Ramos (cell line): ENCODE data around the gene BBS9.

ENCODE experiments used
- in situ Hi-C: fragments of 300-500 bp; cut with MboI; formaldehyde crosslinking; loops from one replicate; pipeline ENCODE4 v1.14.3; 2022; ENCODE audit warnings: low sequenced_read_pairs; ENCODE audit not compliant: unreplicated experiment

Gene BBS9

DNA sequence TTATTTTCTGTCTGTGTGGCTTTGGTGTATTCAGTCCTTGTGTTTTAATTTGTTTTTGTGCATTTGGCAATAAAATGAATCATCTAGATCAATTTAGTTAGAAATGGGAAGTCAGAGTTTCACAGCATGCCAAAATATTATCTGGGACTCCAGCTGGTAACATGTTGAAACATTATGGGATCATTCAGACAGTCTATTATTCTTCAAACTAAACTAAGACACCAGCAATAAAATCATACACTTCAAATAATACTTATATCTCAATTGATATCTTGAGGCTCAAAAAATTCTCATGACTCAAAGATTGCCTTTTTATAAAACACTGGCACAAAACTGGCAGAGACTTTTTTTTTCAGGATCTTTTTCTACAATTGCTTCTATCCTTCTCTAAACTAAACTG lies 14.4 kb upstream of the BBS9 start:
- in situ Hi-C loops: no loop called here

DNA sequence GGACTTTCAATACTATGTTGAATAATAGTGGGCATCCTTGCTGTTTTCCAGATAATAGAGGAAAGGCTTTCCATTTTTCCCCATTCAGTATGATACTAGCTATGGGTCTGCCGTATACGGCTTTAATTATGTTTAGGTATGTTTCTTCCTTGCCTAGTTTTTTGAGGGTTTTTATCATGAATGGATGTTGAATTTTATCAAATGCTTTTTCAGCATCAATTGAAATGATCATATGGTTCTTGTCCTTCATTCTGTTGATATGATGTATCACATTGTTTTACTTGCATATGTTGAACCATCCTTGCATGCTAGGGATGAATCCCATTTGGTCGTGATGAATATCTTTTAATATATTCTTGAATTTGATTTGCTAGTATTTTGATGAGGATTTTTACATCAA lies 11.0 kb upstream of the BBS9 start:
- in situ Hi-C loops: no loop called here

DNA sequence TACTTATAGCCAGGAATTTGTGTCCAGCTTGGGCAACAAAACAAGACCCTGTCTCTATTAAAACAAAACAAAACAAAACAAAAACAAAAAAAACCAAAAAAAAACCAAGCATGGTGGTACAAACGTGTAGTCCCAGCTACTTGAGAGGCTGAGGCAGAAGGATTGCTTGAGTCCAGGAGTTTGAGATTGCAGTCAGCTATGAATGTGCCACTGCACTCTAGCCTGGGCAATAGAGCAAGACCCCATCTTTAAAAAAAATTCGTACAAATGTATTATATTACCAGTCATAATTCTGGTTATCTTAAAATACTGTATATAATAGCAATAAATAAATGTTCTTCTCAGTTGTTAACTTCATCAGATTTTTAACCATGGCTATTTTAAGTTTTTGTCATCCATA lies 2.3 kb upstream of the BBS9 start:
- in situ Hi-C loops: no loop called here

DNA sequence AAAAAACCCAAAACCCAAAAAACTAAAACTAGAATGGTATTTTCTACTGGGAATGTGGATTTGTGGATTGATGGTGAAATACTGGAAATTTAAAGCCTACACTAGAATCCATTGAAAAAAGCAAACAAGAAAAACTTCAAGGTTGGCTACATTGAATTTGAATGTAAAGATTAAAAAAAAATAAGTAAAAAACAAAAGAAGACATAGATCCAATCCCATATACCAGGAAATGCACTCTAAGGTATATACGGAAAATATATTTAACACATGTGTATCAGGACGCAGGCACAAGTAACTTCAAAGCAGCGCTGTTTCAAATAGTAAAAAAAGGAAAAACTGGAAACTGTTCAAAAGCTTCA lies 754 bp upstream of the BBS9 start:
- in situ Hi-C loops: no loop called here

DNA sequence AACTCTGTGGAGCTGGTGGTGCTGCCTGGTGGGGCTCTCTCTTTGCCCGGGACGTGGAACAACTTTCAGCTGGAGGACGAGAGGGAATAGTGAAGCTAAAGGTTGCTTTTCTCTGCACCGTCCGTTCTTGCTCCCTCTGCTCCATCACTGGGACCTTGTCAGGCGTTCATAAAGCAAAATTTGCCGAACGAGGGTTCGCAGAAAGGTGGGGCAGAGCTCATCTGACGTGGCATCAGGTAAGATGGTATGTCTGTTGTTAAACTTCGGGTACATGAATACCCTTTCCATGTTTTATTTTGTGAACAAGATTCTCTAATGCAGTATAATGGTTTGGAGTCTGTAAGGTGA lies 416 bp downstream of the BBS9 start:
- in situ Hi-C loops: no loop called here

DNA sequence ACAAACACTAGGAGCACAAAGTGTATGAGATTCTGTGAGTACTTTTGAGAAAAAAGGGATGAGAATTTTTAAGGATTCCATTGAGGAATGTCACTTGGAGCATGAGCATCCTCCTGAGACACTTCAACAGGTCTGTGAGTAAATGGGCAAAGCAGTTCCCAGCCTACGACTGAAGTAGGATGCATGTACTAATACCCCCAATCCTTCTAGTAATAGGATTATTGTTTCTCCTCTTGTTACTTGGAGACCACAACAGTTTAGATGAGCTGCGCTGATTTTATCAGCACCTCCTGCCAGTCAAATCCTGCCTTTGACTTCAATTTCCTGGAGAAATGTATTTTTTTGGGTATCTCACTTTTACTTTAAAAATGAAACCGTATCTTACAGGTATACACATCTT lies 820 bp downstream of the BBS9 start:
- in situ Hi-C loops: no loop called here

DNA sequence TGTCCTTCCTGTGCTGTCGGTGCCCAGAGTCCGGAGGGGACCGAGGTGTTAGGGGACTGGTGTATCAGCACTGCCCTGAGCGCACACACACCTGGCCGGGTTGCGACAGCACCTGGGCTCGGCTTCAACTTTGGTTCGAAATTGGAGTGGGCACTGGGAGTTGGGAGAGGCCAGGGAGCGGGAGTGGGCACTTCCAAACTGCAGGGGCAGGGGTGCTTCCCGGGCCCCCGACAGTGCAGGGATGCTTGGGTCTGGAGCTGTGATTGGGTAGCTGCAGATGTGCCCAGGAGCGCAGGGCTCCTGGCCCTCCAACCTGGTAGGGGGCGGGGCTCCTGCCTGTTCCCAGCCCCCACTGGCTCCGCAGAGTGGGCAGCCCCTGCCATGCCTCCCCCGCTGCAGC lies 7.7 kb downstream of the BBS9 start:
- in situ Hi-C loops: no loop called here

DNA sequence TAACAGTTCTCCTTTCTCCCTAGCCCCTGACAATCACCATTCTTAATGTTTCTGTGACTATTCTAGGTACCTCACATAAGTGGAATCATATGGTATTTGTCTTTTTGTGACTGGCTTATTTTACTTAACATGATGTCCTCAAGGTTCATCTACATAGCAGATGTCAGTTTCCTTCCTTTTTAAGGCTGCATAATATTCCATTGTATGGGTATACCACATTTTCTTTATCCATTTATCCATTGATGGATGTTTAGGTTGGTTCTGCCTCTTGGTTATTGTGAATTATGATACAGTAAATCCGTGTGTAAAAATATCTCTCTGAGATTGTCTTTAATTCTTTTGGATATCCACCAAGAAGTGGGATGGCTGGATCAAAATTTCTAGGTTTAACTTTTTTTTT lies 13.2 kb downstream of the BBS9 start:
- in situ Hi-C loops: no loop called here

DNA sequence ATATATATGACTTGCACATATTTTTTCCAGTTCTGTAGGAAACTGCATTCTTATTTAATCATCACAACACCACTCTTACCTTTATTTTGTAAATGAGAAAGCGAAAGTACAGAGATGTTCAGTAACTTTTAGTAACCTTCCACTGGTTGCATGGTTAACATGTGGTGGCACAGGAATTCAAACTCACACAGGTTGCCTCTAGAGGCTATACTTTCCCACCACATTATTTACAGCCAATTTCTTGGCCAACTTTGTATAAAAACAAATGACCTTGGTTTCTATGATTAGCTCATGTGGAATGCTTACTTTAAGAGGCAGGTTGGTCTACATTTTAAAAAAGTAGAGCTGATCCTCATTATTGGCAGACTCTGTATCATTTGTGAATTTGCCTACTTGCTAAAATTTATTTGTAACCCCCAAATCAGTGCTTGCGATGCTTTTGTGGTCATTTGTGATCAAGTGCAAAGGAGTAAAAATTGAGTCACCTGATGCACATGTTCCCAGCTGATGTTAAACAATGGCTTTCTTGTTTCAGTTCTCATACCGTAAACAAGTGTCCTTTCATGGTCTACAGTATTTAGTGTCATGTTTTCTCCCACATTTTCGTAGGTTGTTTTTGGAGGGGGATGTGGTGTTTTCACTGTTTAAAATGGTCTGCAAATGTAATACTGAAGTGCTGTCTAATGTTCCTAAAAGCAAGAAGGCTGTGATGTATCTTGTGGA lies 14.8 kb downstream of the BBS9 start:
- in situ Hi-C loops: no loop called here

DNA sequence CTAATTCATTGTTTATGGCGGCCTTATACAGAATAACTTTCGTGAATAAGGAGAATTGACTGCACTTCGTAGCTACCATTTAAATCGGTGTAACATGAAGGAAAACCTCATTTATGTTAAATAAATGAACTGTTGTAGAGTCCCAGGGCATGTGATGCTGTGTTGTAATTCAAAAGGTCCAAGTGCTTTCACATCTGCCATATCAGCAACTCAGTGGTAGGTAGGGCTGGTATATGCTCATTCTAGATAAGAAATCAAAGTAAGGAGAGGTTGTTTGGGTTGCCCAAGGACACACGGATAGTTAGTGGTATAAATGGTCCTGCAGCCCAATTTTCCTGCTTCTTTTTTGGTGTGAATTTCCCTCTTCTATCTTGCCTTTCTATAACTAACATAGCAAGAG lies 15.8 kb downstream of the BBS9 start:
- in situ Hi-C loops: no loop called here

DNA sequence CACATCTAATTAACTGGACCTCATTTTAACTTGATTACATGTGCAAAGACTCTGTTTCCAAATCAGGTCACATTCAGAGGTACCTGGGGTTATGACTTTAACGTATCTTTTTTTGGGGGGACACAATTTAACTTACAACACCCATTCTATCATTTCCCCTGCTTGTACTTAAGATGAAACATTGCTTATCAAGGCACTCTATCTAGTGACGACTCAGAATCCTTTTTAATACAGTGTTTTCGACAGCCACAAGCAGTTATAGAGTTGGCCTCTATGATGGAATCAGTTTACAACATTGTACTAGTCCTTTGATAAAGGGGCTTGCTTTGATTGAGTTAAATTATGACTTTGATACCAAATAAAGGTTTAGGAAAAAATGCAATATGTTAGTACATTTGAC lies 22.7 kb downstream of the BBS9 start:
- in situ Hi-C loops: no loop called here

DNA sequence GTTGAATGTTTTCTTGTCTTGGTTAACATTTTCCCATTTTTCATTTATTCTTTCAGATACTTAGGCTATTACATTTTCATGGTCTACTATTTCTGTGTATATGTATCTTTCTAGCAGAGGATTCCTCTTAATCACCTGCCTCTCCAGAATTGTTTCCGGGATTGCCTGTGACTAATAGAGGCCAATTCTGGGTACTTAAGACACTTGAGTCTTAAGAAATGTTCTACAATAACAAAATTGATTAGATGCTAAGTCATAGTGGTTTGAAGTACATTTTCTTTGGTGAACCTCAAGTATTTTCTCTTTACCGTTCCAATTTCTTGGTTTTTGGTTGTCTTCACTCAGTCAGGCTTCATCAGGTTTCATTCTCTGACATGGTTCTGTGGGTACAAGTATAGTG lies 26.4 kb downstream of the BBS9 start:
- in situ Hi-C loops: no loop called here

DNA sequence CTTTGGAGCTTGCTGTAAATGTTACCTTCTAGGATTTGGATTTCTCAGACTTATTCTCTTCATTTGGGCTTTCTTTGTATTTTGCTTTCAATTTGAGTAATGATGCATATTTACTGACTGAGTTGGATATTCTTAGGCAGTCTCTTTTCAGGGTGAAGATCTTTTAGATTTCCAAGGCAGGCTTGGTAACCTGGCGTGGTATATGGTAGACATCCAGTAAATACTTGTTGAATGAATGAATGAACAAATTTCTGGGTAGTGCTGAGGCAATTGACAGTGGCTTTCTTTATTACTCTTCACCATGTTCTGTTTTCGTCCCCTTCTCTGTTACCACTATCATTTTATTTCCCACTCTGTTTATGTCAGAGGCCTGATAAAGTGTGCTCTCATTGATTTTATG lies 27.1 kb downstream of the BBS9 start:
- in situ Hi-C loops: no loop called here

DNA sequence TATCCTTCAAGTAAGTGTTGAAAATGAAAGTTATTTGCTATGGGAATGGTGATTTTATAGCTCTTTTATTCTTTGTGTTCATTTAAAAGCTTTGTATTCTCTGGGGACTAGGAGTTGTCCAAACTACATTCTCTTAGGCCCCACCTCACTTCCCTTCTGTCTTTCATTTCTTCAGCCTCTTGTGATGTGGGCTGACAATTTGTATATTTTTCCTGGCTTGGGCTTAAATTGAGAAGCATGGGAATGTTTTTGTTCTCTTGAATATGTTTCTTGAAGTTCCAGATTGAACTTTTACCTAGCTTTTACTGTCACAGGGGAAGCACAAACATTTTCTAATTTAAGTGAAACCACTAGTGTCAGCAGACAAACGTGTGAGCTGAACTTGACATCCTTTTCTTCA lies 27.9 kb downstream of the BBS9 start:
- in situ Hi-C loops: no loop called here

DNA sequence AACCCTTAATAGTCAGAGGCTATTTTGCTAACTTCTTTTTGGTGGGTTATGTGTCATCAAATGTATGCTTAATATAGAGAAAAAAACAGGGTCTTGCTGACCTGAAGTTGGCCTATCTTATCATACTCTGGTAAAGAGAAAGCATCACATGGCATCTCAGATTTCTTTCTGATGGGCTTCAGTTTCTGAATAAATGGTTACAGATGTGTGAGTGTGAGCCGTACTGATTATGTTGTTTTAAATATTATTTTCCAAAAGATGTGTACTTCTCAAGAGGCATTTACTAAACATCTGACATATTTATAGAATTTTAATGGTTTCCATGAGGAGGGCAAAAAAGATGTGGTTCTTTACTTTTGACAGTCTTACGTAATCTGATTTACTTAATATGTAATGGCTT lies 28.4 kb downstream of the BBS9 start:
- in situ Hi-C loops: no loop called here

DNA sequence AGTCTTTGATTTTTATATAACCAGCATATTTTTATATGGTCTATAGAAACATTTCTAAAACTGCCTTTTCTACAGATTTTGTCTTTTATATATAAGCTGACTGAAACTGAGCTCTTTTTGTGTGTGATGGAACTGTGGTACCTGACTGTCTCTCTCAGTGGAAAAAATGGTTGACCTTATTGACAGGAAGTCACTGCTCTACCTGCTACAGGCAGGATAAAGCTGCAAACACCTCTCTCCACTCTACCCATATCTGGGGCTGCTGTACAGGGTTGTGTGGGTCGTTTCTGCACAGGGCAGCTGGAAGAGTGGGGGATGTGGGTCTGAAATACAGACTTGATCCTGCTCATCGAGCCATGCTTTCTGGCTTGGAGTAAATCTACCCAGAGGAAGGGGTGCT lies 48.5 kb downstream of the BBS9 start:
- in situ Hi-C loops: loop anchor here (25.0 kb wide), 1 partner anchor 734 kb away; the partner anchor contains the start of gene BMPER

DNA sequence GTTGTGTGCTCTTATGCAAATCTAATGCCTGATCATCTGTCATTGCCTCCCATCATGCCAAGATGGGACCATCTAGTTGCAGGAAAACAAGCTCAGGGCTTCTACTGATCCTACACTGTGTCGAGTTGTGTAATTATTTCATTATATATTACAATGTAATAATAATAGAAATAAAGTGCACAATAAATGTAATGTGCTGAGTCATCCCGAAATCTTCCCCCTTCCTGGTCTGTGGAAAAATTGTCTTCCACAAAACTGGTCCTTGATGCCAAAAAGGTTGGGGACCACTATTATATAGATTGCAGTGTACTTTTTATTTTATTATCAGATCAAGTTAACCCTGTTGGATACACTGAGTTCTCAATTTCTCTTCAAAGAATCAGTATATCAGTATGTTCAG lies 50.2 kb downstream of the BBS9 start:
- in situ Hi-C loops: loop anchor here (25.0 kb wide), 1 partner anchor 733 kb away; the partner anchor contains the start of gene BMPER

DNA sequence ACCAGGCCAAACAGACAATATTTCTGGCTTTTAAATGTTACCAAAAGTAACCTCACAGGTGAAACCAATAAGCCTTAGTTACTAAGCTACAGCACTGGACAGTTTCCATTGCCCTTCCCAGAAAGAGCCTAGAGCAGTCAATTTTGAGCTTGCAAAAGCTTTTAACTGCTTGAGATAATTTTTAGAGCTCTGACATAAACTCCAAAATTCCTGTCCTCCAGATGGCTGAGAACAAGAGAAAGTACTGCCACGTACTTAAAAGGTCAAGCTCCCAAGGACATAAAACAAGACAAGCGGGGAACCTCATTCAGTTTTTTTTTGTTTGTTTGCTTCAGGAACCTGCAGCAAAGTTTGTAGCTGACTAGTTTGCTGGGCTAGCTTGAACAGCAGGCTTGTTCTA lies 54.1 kb downstream of the BBS9 start:
- in situ Hi-C loops: loop anchor here (25.0 kb wide), 1 partner anchor 729 kb away; the partner anchor contains the start of gene BMPER

DNA sequence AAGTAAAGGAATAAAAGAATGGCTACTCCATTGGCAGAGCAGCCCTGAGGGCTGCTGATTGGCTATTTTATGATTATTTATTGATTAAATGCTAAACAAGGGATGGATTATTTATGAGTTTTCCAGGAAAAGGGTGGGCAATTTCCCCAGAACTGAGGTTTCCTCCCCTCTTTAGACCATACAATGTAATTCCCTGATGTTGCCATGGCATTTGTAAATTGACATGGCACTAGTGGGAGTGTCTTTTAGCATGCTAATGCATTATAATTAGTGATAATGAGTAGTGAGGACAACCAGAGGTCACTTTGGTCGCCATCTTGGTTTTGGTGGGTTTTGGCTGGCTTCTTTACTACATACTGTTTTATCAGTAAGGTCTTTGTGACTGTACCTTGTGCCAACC lies 55.5 kb downstream of the BBS9 start:
- in situ Hi-C loops: loop anchor here (25.0 kb wide), 1 partner anchor 727 kb away; the partner anchor contains the start of gene BMPER

DNA sequence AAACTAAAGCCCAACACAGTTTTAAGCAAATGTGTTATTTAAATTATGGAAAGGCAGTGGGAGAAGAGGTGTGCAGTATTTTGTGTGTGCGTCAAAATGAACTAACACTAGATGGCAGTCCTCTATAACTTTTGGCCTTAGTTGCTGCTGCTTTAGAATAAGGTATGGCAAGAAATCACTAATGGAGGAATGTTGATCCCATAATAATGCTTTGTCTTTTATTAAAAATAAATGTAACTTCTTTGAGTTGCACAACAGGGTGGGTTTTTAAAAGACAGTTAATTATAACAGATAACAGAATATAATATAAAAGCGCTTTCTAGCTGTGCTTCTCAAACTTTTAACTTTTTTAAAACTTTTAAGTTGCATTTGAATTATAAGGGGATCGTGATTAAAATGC lies 56.4 kb downstream of the BBS9 start:
- in situ Hi-C loops: loop anchor here (25.0 kb wide), 1 partner anchor 727 kb away; the partner anchor contains the start of gene BMPER

DNA sequence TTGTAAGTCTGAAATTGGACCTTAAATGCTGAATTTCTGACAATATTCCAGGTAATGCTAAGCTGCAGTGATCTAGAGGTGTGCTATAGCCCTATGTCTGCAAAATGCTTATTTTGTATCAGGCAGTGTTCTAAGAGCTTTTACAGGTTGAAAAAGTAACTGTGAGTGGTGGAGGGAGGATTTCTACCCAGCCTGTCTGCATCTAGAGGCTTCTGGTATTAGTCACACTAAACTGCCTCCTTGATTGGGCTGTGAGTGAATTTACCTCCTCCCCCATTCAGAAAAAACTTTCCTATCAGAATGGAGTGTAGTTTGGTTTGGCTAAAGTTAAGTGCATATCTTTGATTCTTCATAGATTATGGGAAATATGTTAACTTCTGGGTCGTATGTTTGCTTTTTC lies 56.8 kb downstream of the BBS9 start:
- in situ Hi-C loops: loop anchor here (25.0 kb wide), 1 partner anchor 726 kb away; the partner anchor contains the start of gene BMPER

DNA sequence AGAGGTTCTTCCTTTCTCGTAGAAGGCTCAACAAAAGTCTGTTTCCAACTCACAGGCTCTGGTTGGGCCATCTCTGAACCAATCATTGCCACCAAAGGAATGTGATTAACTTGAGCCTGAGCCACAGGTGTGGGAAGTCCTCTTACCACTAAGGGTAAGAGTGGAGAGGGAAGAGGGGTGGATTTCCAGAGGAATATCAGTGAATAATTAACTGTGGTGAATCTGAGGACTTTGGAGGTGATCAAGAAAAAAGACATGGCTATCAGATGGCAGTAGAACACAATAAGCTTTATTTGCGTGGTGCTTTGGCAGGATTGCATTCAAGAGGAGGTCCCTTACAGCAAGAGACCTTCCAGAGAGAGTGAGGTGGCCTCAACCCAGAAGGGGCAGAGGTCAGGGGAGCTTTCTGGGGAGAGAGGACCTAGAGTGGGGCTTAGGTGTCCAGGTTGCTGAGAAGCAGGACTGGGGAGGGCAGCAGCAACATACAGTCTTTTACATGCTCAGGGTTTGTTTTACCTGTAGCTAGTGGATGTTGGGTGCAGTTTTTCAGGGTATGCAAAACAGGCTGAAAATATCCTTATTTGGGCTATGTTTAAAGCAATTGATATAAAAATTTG lies 61.4 kb downstream of the BBS9 start:
- in situ Hi-C loops: loop anchor here (25.0 kb wide), 1 partner anchor 722 kb away; the partner anchor contains the start of gene BMPER
